Measurements from ENCODE around the gene IRF4.

DNA sequence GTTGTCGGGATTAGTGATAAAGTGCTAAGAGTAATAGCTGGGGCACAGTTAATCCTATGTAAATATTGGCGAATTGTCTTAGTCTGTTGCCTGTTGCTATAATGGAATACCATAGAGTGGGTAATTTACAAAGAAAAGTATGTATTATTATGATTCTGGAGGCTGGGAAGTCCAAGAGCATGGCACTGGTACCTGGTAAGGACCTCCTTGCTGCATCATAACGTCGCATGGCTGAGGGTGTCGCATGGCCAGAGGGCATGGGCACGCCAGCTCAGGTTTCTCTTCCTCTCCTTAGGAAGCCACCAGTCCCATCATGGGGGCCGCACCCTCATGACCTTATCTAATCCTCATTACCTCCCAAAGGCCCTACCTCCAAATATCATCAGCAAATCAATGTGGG lies 29.7 kb downstream of the IRF4 start:
- TF ChIP-seq SETDB1 (IDR thresholded peaks at IDR 0.05; ENCODE audit: insufficient read length, low read length) (peak; percentile 67), ZNF530 (tag by site-specific recombination; IDR thresholded peaks at IDR 0.05; ENCODE audit: low read depth) (no peak), ZNF335 (tag by site-specific recombination; conservative IDR thresholded peaks at IDR 0.05) (no peak), ZNF140 (tag by site-specific recombination; IDR thresholded peaks at IDR 0.05) (no peak), ZNF24 (tag by site-specific recombination; IDR thresholded peaks at IDR 0.05) (no peak), ZFP69B (tag by site-specific recombination; IDR thresholded peaks at IDR 0.05) (no peak), ZNF837 (tag by site-specific recombination; IDR thresholded peaks at IDR 0.05) (no peak), YY2 (tag by site-specific recombination; IDR thresholded peaks at IDR 0.05) (no peak), ZNF426 (tag by site-specific recombination; IDR thresholded peaks at IDR 0.05) (no peak), ZNF184 (tag by site-specific recombination; IDR thresholded peaks at IDR 0.05) (no peak)
- TF ChIP-seq, protein P1, sequence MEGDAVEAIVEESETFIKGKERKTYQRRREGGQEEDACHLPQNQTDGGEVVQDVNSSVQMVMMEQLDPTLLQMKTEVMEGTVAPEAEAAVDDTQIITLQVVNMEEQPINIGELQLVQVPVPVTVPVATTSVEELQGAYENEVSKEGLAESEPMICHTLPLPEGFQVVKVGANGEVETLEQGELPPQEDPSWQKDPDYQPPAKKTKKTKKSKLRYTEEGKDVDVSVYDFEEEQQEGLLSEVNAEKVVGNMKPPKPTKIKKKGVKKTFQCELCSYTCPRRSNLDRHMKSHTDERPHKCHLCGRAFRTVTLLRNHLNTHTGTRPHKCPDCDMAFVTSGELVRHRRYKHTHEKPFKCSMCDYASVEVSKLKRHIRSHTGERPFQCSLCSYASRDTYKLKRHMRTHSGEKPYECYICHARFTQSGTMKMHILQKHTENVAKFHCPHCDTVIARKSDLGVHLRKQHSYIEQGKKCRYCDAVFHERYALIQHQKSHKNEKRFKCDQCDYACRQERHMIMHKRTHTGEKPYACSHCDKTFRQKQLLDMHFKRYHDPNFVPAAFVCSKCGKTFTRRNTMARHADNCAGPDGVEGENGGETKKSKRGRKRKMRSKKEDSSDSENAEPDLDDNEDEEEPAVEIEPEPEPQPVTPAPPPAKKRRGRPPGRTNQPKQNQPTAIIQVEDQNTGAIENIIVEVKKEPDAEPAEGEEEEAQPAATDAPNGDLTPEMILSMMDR (tag by site-specific recombination; IDR thresholded peaks at IDR 0.05), result no peak
- TF ChIP-seq, protein P2, sequence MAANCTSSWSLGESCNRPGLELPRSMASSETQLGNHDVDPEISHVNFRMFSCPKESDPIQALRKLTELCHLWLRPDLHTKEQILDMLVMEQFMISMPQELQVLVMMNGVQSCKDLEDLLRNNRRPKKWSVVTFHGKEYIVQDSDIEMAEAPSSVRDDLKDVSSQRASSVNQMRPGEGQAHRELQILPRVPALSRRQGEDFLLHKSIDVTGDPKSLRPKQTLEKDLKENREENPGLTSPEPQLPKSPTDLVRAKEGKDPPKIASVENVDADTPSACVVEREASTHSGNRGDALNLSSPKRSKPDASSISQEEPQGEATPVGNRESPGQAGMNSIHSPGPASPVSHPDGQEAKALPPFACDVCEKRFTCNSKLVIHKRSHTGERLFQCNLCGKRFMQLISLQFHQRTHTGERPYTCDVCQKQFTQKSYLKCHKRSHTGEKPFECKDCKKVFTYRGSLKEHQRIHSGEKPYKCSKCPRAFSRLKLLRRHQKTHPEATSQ (tag by site-specific recombination; IDR thresholded peaks at IDR 0.05), result no peak
- TF ChIP-seq, protein P3, sequence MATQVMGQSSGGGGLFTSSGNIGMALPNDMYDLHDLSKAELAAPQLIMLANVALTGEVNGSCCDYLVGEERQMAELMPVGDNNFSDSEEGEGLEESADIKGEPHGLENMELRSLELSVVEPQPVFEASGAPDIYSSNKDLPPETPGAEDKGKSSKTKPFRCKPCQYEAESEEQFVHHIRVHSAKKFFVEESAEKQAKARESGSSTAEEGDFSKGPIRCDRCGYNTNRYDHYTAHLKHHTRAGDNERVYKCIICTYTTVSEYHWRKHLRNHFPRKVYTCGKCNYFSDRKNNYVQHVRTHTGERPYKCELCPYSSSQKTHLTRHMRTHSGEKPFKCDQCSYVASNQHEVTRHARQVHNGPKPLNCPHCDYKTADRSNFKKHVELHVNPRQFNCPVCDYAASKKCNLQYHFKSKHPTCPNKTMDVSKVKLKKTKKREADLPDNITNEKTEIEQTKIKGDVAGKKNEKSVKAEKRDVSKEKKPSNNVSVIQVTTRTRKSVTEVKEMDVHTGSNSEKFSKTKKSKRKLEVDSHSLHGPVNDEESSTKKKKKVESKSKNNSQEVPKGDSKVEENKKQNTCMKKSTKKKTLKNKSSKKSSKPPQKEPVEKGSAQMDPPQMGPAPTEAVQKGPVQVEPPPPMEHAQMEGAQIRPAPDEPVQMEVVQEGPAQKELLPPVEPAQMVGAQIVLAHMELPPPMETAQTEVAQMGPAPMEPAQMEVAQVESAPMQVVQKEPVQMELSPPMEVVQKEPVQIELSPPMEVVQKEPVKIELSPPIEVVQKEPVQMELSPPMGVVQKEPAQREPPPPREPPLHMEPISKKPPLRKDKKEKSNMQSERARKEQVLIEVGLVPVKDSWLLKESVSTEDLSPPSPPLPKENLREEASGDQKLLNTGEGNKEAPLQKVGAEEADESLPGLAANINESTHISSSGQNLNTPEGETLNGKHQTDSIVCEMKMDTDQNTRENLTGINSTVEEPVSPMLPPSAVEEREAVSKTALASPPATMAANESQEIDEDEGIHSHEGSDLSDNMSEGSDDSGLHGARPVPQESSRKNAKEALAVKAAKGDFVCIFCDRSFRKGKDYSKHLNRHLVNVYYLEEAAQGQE (tag by site-specific recombination; IDR thresholded peaks at IDR 0.05), result no peak
